ENCODE data around the gene IFNA10.
"Not testable (repeated sequence)": the region's sequence is repeated elsewhere in the genome, so short reads cannot be mapped to it uniquely, and the experiment has no call there.

- not testable (repeated sequence) for TF ChIP-seq ZNF544 (tag by site-specific recombination; IDR thresholded peaks at IDR 0.05); OSR2 (tag by site-specific recombination; IDR thresholded peaks at IDR 0.05); ZNF530 (tag by site-specific recombination; IDR thresholded peaks at IDR 0.05; ENCODE audit: low read depth); TCF7L2 (IDR thresholded peaks at IDR 0.05; ENCODE audit: borderline replicate concordance, low read depth, low read length); ZNF184 (tag by site-specific recombination; IDR thresholded peaks at IDR 0.05); ZNF660 (tag by site-specific recombination; IDR thresholded peaks at IDR 0.05); ZNF175 (tag by site-specific recombination; IDR thresholded peaks at IDR 0.05); KLF16 (tag by site-specific recombination; IDR thresholded peaks at IDR 0.05)
- TF ChIP-seq, protein P1, sequence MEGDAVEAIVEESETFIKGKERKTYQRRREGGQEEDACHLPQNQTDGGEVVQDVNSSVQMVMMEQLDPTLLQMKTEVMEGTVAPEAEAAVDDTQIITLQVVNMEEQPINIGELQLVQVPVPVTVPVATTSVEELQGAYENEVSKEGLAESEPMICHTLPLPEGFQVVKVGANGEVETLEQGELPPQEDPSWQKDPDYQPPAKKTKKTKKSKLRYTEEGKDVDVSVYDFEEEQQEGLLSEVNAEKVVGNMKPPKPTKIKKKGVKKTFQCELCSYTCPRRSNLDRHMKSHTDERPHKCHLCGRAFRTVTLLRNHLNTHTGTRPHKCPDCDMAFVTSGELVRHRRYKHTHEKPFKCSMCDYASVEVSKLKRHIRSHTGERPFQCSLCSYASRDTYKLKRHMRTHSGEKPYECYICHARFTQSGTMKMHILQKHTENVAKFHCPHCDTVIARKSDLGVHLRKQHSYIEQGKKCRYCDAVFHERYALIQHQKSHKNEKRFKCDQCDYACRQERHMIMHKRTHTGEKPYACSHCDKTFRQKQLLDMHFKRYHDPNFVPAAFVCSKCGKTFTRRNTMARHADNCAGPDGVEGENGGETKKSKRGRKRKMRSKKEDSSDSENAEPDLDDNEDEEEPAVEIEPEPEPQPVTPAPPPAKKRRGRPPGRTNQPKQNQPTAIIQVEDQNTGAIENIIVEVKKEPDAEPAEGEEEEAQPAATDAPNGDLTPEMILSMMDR (tag by site-specific recombination; IDR thresholded peaks at IDR 0.05) = not testable (repeated sequence)
These were observed 4.8 kb downstream of the IFNA10 start, which contains the start of gene IFNA7 for GRCh38 chr9:21202105-21202504.

All from HEK293 (cell line).